Muscle of arm (tissue), 12 donors: ENCODE measurements around the gene ENGASE. TPM values are rescaled to one million over a fixed set of nuclear protein-coding genes. Genes with fewer than 3 reads are reported as not detected.

Source experiments
- DNase-seq: peaks from one replicate; pipeline ENCODE4 v3.0.0-alpha.2; 2013
- polyA plus RNA-seq, 12 donors: library from polyadenylated mRNA; unstranded; fragments of 120-200 nt; gene quantifications; one replicate each; pipeline ENCODE4 v1.2.1, GENCODE V29; 2013; ENCODE audit not compliant: insufficient read length in 12 of 12

ENGASE gene
- polyA plus RNA-seq, 12 donors = 12.5 to 30.6 (median 16.5) TPM; not detected in 1

- no peak for DNase-seq
These were observed 59.4 kb downstream of the ENGASE start for GRCh38 chr17:79133985-79134384.

GRCh38 chr17:79135011-79135410, 60.4 kb downstream of the ENGASE start:
- DNase-seq = no peak

DNA sequence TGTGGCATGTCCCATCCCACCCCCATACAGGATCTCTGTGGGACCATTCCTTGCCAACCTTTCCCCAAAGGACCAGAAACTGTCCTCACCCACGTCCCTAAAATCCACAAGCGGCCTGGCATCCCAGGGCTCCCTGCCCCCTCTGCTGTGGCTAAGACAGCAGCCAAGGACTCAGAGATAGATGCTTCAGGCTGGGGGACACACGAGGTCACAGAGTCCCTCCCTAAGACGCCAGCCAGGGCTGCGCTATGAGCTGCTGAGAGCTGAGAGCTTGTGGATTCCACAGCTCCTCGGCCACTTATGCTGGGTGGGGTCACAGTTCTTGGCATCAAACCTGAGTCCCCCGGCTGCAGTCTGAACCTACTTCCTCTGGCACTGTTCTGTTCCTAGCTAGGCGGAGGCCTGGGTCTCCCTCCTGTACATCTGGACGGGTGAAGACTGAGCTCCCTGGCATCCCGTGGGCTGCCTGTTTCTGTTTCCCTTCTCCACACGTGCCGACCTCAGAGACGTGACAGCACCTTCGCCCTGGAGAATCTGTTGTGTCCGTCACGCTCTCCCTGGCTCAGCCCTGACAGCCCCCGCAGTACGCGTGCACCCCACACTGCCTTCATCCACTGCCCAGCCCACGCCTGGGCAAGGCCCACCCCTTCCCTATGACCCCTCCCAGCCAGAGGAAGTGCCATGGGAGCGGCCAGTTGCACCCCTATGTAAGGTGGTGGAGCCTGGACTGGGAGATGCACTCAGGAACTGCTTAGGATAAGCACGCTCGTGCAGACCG, 61.2 kb downstream of the ENGASE start:
- no peak for DNase-seq

Other genes with a start within 250 kb of the ENGASE start
- gene USP36, start 234.0 kb upstream of the ENGASE start, polyA plus RNA-seq = 10 to 100 TPM in 11 of 12 donors, not detected in 1; 27.5 to 43.3 (median 30.5) TPM
- gene CEP295NL, start 171.6 kb upstream of the ENGASE start, polyA plus RNA-seq = under 1 TPM in 8 of 12 donors, not detected in 4; 0.09 to 0.65 (median 0.35) TPM
- 100 to 1,000 TPM in 11 of 12 donors, not detected in 1; 170 to 334 (median 201) TPM for gene TIMP2, start 149.4 kb upstream of the ENGASE start, polyA plus RNA-seq
- 10 to 100 TPM in 11 of 12 donors, not detected in 1; 43.2 to 67.4 (median 44.9) TPM for gene LGALS3BP, start 94.9 kb upstream of the ENGASE start, polyA plus RNA-seq
- 10 to 100 TPM in 11 of 12 donors, not detected in 1; 20.7 to 33.6 (median 26.8) TPM for gene CANT1, start 65.1 kb upstream of the ENGASE start, polyA plus RNA-seq
- gene C1QTNF1, start 50.7 kb upstream of the ENGASE start, polyA plus RNA-seq = 10 to 100 TPM in 2 of 12 donors, 1 to 10 TPM in 8, not detected in 2; 2.9 to 16.4 (median 5.3) TPM